Tibial nerve (tissue), 4 donors: ENCODE data around the gene GNG7.

Source experiments
- EP300 ChIP-seq, 2 donors: sonication (generic); formaldehyde crosslinking; IDR thresholded peaks; one replicate each; pipeline ENCODE4 v1.6.1; 2017; ENCODE audit warnings: antibody characterized with exemption in 2 of 2, mild to moderate bottlenecking in 1 of 2
- POLR2A ChIP-seq, 2 donors: fragments of 450-650 bp; IDR thresholded peaks; one replicate each; pipeline ENCODE4 v1.6.1; 2017; ENCODE audit warnings: antibody characterized with exemption in 2 of 2, mild to moderate bottlenecking in 2 of 2, moderate library complexity in 2 of 2
- TF ChIP-seq, protein P1 (sequence below), 5 experiments: fragments of 200-600 bp in 3 of 5; fragments of 450-650 bp in 2 of 5; sonication (generic) in 3 of 5; IDR thresholded peaks; one replicate each; pipeline ENCODE4 v1.5.1; 2016 to 2019; ENCODE audit warnings: antibody characterized with exemption in 5 of 5, mild to moderate bottlenecking in 3 of 5, moderate library complexity in 2 of 5

DNA sequence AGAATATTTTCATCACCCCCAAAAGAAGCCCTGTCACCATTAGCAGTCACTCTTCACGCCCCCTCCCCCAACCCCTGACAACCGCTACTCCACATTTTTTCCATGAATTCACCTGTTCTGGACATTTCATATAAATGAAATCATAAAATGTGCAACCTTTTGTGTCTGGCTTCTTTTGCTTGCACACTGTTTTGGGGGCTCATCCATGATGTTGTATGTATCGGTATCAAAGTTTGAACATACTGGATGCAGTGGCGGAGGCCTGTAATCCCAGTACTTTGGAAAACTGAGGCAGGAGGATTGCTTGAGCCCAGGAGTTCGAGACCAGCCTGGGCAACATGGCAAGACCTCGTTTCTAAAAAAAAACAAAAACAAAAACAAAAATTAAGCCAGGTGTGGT lies 219.4 kb downstream of the GNG7 start:
- TF ChIP-seq EP300 (IDR thresholded peaks at IDR 0.05) (no peak), POLR2A (IDR thresholded peaks at IDR 0.05) (no peak)
- TF ChIP-seq, protein P1, sequence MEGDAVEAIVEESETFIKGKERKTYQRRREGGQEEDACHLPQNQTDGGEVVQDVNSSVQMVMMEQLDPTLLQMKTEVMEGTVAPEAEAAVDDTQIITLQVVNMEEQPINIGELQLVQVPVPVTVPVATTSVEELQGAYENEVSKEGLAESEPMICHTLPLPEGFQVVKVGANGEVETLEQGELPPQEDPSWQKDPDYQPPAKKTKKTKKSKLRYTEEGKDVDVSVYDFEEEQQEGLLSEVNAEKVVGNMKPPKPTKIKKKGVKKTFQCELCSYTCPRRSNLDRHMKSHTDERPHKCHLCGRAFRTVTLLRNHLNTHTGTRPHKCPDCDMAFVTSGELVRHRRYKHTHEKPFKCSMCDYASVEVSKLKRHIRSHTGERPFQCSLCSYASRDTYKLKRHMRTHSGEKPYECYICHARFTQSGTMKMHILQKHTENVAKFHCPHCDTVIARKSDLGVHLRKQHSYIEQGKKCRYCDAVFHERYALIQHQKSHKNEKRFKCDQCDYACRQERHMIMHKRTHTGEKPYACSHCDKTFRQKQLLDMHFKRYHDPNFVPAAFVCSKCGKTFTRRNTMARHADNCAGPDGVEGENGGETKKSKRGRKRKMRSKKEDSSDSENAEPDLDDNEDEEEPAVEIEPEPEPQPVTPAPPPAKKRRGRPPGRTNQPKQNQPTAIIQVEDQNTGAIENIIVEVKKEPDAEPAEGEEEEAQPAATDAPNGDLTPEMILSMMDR (IDR thresholded peaks at IDR 0.05) = no peak
